Stimulated activated CD4-positive, alpha-beta T cell treated with anti-CD3 and anti-CD28 coated beads, Interleukin-2, amount 100 ng/mL, for 48 hours (primary cell): ENCODE data around the gene AMN.
"Not testable (repeated sequence)": the region's sequence is repeated elsewhere in the genome, so short reads cannot be mapped to it uniquely, and the experiment has no call there.

ENCODE experiments used
- DNase-seq, 2 donors: peaks; one replicate each; pipeline ENCODE4 v3.0.0-alpha.2; 2020

The AMN gene

DNA sequence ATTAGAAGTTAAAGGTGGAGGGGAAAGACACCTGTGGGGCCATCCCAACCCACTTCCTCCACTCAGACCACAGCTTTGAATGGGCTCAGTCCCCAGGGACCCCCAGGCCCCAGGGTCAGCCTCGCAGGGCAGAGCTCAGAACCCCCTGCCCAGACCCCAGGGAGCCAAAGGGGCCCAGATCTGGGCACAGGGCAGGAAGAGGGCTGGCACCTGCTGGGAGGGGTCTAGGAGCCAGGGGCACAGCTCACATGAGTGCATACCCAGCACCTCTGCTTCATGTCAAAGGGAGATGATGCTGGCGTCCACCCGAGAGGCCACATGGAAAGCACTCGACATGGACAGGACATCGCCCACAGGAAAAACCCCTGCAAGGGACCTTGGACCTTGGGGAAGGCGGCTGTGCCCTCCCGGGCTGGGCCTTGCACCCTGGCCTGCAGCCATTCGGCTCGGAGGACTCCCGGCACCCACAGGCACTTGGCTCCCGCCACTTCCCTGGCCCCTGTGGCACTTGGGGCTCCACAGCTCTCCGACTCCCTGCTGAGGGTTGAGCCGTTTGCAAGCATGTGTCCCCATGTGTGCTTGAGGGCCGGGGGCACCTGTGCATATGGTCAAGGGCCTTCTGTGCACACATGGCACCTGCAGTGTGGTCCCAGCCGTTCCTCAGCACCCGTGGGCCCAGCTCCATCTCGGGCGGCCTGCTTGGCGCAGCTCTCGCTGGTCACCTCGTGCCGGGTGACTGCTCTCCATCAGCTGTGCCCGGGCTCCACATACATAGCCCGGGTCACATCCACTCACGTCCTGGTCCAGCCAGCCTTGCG lies 7.8 kb upstream of the AMN start:
- DNase-seq: no peak

DNA sequence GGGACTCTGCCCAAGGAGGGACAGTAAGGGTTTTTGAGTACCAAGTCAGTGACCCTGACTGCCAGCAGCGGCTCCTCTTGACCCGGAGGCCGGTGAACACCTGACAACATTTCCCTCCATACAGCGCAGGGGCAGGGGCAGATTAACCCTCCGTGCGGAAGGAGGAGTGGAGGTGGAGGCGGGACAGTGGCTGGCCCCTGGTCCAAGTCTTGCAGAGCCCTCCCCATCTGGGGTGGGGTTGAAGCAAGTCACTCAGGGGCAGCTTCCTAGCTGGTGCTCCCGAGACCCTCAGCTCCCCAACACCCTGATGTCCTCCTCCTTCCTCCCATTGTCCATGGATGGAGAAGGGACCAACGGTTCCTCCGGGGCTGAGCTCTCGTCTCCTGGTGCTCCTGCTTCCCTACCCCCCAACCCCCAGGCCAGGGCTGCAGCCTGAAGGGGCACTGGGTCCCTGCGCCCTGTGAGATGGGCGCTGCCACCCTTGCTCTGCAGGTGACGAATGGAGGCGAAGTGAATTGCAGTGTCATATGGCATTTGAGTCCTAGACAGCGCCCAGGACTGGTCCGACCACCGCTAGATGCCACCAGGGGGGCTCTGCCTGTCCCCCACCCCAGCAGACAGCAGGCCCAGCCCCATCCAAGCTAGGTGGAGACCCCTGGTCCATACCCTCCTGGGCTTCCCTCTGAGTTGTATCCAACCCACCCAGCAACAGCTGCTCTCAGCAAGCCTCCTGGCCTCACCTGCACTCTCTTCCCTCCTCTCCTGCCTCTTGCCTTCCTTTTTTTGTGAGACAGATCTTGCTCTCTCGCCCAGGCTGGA lies 7.0 kb upstream of the AMN start:
- DNase-seq: no peak

DNA sequence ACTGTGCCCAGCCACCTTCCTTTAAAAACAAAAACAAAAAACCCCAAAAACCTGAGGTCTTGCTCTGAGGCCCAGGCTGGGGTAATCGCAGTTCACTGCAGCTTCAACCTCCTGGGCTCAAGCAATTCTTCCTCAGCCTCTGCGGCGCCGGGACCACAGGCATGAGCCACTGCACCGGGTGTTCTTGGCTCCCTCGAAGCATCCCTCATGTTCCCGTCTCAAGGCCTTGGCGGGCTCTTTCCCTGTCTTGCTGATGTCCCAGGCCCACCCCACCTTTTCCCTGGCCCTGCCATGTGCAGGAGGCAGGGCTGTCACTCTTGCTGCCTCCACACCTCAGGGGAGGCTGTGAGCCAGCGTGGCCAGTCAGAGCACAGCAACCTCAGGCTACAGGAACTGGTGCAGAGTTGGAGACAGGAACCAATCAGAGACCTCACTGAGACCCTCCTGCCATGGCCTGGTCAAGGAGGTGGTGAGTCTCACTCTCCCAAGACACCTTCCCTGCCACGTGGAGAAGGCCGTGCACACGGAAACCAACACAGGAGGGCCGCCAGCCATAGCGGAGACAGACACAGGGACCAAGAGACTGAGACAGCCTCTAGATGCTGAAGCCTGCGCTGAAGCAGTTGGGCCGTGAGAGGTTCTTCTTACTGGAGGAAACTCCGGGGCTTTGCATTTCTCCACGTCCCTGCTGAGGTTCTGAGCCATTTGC lies 6.0 kb upstream of the AMN start:
- DNase-seq: no peak

DNA sequence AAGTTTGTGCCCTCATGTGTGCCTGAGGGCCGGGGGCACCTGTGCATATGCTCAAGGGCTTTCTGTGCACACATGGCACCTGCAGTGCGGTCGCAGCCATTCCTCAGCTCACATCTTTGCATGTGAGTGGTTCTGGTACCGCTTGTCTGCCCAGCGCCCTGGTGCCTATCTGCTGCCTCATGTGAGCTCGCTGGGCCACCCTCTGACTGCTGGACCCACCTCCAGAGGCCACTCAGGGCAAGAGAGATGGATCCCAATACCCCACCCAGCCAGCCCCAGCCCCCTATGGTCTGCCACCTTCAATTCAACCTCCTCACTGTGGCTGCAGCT lies 5.4 kb upstream of the AMN start:
- no peak for DNase-seq

DNA sequence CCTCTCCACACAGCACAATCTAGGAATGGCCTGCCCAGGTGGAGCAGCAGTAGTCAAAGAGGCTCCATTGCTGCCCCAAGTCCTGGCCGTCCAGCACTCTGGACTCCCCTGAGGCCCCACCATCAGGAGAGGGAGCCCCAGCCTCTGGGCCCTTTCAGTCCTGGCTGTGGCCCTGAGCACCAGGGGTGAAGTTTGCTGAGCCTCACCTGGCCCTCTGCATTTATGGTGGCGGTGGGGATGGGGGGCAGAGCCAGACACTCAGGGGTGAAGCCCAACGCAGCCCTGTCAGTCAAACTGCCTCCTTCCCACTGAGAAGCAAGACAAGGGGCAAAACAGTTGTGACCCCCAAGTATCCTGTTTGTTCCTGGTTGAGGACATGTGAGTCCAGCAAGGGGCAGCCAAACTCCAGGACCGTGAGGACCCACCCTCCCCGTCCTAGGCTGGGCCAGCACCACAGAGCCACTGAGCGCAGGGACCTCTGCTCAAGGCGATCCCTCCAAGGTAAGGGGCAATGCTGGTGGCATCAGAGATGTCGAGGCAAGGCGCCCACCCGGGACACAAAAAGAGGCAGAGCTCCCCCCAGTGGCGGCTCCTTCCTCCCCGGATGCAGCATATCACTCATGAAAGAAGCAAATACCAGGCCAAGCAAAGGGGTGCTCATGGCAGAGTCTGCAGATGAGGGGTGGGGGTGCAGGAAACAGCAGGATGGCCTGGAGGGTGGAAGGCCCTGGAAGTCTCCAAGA lies 4.8 kb upstream of the AMN start:
- DNase-seq: peak; percentile 47 to 54

DNA sequence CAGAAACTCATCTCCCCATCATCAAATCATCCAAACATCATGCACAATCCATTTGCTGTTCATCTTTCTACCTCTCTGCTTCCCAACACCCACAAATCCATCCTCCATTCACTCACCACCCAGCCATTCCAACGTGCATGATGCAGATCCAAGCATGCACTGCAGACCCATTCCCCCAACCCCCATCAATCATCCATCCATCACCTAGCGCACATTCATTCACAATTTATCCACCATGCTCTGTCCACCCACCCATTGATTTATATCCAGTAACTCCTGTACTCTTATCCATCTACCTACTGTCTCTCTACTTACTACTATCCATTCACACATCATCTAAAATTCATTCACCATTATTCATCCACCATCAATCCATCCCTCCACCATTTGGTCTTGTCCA lies 4.0 kb upstream of the AMN start:
- no peak for DNase-seq

DNA sequence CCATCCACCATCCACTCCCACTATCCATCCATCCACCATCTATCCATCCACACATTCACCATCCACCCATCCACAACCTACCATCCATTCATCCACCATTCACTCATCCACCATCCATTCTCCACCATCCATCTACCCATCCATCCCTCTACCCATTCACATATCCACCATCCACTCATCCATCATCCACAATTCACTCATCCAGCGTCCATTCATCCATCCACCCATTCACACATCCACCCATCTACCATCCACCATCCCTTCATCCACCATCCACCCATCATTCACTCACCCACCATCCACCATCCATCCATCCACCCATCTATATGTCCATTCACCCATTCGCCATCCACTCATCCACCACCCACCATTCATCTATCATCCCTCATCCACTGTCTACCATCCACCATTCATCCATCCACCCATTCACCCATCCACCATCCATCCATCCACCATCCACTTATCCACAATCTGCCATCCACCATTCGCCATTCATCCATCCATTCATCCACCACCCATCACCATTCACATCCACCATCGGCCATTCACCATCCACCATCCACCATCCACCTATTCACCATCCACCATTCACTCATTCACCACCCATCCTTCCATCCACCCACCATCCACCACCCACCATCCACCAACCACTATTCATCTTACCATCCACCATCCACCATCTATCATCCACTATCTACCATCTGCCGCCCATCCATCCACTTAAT lies 2.0 kb upstream of the AMN start:
- no peak for DNase-seq

DNA sequence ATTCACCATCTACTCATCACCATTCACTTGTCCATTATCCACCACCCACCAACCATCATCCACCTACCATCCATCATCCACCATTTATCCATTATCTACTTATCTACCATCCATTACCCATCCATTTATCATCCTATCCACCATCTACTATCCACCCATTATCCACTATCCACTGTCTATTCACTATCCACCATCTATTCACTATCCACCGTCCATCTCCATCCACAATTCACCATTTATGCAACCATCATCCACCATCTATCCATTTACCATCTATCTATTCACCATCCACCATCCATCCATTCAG lies 1.5 kb upstream of the AMN start:
- no peak for DNase-seq

DNA sequence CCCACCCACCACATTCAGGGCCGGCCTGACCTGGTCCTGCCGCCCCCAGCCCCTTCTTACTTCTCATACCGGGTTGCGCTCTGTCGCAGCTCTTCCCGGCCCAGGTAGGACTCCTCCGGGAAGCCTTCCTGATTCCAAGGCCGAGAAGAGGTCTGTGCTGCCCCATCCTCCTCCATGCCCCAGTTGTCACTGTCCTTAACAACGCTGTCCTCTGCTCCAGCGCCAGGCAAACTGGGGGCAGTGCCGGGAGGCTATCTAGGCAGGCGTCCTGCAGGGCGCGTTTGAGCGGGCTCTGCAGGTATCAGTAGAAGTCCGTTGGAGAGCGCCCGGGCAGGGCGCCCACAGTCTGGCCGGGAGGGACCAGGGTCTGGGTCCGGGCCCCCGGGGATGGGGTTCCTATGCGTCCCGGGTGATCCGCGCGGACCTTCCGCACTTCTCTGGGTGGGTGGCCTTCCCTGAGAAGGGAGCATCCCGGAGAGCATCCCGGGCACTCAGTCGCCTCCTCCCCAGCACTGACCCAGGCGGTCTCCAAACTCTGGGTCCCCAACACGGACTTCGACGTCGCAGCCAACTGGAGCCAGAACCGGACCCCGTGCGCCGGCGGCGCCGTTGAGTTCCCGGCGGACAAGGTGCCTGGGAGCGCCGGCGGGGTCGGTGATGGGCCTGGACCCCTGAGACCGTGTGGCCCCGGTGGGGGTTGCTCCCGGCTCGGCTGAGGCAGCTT lies 900 bp downstream of the AMN start:
- no peak for DNase-seq

DNA sequence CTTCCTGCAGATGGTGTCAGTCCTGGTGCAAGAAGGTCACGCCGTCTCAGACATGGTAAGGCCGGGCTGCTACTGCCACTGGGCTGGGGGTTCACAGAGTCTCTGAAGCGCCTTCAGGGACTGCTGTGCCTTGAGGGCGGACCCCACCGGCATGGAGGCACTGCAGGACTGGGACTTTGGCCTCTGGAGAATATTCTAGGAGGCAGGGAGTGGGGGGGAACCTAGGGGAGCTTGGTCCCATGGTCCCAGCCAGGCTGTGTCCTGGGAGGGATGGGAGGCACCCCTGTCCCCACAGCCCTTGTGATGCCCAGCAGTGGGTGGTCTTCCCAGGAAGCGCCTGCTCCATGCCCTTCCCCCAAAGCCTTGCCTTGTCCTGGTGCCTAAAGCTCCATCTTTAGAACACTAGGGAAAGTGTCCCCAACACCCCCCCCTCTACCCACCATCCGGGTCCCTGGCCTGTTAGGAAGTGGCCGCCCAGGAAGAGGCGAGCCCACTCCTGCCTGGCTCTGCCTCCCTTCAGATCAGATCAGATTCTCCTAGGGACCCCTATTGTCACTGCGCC lies 1.5 kb downstream of the AMN start:
- no peak for DNase-seq

DNA sequence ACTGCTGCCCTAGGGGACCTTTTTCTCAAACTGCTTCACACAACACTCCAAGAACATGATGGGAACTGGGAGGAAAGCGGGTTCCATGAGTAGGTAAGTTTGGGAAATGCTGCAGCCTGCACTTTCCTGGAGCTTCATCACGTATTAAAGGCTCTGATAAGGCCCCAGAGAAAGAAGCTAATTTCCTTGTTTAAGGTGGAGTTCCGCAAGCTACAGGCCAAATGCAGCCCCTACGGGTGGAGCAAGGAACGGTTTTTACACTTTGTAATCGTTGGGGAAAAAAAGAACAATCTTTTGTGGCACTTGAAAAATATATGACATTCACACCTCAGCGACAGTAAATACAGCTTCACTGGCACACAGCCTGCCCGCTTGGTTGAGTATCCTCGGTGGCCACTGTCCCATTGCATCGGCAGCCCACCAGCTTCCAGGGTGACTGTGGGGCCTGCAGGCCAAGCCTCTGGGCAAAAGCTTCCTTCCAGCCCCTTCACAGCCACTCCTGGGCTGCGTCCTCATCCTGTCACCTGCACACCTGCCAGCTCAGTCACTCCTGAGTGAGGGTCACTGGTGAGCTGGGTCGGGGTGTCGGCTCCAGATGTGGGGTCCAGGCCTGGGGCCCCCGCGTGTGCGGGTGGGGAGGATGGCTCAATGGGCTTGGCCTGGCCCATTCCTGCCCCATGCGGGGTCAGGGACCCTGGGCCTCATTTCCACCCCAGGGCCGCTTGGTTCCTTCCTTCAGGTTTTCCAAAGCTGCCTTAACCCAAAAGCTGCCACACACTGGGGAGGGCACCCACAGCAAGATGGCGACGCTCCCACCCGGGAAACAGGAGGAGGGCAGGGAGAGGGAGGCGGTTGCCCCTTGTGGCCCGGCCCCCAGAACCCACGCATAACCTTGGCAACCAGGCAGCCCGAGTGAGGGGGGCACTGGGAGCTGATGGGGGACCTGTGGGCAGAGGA lies 2.4 kb downstream of the AMN start:
- no peak for DNase-seq

DNA sequence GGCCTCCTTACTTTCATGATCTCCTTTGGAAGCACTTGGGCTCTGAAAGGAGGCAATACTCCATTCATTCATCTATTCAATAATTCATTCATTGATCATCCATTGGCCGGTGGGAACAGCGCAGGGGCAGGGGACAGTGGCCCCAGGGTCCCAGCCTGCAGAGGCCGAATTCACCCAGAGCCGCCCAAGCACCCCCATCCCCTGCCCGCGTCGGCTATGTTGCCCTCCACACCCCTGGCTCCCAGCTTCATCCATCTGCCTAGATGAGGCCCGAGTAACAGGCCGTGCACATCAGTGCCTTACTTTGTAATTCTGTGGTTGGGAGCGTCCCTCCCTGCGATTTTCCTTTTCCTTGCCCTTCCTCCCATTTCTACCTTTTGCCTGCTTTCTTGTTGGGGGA lies 3.2 kb downstream of the AMN start:
- DNase-seq: no peak

DNA sequence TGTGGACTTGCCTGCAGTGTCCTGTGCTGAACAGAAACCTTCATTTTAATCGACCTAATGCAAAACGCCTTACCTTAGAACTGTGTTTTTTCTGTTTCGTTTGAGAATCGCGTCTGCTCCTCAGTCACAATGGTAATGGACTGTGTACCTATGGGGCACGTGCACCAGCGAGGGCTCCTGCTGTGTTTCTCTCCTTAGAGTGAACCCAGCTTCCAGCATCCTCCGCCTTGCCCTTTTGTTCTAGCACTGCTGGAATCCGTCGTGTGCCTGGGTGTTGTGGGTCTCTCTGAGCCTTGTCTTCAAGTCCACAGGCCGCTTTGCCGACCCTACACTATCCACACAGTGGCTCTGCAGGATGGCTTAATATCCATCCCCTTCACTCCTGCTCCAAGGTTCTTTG lies 3.6 kb downstream of the AMN start:
- DNase-seq: no peak

DNA sequence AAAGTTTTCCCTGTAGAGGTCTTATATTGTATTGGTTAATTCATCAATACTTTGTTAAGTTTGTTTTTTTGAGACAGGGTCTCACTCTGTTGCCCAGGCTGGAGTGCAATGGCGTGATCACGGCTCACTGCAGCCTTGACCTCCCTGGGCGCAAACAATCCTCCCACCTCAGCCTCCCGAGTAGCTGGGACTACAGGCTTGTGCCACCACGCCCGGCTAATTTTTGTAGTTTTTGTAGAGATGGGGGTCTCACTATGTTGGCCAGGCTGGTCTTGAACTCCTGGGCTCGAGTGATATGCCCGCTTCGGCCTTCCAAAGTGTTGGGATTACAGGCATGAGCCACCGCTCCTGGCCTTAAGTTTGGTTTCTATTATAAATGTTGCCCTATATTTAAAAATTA lies 4.4 kb downstream of the AMN start:
- not testable (repeated sequence) for DNase-seq

DNA sequence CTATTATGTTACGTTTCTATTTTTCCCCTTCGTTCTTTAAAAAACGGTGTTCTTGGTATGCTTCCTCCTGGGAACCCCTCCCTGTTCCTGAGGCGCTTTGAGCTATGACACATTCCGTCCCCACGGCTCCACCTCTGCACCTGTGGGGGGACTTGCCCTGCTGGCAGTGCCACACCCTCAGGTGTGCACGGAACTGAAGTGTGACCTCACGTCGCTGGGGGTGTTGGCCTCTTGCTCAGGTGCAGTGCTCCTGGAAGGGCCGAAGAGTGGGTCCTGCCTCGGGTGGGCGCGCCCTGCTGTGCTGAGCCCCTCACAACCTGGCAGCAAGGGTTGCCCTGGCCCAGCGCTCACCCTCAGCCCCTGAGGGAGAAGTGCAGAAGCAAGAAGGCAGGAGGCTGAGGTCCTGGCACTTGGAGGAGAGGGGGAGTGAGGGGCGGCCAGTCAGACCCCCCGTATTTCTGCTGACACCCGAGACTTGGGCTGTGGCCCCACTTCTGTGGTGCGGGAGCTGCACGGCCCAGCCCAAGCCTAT lies 4.9 kb downstream of the AMN start:
- no peak for DNase-seq

DNA sequence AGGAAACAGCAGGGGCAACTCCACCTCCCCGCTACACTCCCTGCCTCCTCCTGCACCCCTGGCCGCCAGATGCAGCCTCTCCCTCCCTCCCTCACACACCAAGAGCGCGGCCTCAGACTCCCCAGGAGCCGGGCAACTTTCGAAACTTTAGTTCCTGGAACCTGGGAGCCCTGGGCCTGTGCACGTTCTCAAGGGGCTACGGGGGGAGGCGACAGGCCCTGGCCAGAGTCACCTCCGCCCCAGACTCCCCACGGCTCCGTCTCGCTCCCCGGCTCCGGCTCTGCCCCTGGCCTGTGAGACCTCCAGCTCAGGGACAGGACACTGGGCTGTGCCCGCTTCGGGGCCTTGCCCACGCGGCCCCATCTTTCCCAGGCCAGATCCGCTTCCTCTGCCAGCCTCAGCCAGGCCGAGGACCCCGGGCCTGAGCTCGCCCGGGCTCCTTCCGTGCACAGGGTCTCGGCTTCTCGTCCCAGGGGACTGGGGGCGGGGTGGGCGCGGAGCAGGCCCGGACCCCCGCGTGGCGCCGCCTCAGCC lies 5.5 kb downstream of the AMN start:
- DNase-seq: no peak

DNA sequence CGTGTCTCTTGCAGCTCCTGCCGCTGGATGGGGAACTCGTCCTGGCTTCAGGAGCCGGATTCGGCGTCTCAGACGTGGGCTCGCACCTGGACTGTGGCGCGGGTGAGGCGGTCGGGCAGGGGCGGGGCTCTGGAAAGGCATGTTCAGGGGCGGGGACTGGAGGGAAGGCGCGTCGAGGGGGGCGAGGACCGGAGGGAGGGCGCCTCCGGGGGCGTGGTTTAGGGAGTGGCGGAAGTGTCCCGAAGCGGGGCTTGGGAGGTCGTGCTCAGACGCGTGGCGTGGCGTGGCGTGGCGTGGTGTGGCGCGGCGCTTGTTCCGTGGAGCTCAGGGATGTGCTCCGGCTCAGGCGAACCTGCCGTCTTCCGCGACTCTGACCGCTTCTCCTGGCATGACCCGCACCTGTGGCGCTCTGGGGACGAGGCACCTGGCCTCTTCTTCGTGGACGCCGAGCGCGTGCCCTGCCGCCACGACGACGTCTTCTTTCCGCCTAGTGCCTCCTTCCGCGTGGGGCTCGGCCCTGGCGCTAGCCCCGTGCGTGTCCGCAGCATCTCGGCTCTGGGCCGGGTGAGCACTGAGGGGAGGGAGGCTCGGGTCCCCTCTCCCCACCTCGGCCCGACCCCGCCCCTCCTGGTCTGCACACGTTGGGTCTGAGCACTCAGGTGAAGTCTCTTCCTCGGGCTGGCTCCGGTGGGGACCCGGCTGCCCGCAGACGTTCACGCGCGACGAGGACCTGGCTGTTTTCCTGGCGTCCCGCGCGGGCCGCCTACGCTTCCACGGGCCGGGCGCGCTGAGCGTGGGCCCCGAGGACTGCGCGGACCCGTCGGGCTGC lies 6.2 kb downstream of the AMN start:
- peak in 1 of 2 donors; percentile 28 for DNase-seq

DNA sequence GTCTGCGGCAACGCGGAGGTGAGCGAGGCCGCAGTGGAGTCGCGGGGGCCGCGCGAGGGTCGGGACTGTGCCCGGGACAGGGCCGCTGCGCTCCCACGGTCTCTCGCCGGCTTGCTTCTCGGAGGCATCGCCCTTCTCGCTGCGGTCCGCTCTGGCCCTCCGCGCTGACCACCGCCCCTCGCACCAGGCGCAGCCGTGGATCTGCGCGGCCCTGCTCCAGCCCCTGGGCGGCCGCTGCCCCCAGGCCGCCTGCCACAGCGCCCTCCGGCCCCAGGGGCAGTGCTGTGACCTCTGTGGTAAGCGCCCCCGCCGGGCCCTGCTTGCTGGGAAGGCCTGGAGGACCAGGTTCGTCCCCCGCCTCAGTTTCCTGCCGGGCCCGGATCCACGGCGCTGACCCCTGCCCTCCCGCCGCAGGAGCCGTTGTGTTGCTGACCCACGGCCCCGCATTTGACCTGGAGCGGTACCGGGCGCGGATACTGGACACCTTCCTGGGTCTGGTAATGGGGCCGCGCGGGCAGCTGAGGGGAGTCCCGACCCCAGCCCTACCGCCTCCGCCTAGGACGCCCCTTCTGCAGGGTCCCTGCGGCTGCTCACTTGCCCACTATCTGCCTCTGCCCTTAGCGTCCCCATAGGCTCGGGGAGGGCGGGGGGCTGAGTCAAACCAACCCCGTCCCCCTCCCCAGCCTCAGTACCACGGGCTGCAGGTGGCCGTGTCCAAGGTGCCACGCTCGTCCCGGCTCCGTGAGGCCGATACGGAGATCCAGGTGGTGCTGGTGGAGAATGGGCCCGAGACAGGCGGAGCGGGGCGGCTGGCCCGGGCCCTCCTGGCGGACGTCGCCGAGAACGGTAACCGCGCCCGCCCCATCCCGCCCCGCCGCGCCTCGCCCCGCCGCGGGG lies 7.0 kb downstream of the AMN start:
- DNase-seq: no peak
